ENCODE measurements around the gene IGFL1.
"Not testable (repeated sequence)": the region's sequence is repeated elsewhere in the genome, so short reads cannot be mapped to it uniquely, and the experiment has no call there.

GRCh38 chr19:46195919-46196318 is 33.6 kb upstream of the IGFL1 start:
- not testable (repeated sequence) for TF ChIP-seq CTCF (IDR thresholded peaks at IDR 0.05; ENCODE audit: insufficient read depth, low read depth, low read length); EZH2 (IDR thresholded peaks at IDR 0.05; ENCODE audit: insufficient read depth, low read length)

Measured in astrocyte (in vitro differentiated cells and primary cell).